GM23338 (cell line): ENCODE data around the gene CPNE6. TPM values are rescaled to one million over a fixed set of nuclear protein-coding genes. Genes with fewer than 3 reads are reported as not detected.

ENCODE experiments used
- ATAC-seq: fragments of 200-7000 bp; cut with Tn5 transposase; 3 replicates; pipeline ENCODE4 v1.9.1; 2020
- DNase-seq: peaks from one replicate; pipeline ENCODE4 v3.0.0-alpha.2; 2015; ENCODE audit warnings: low spot score
- H2AFZ ChIP-seq: fragments of 200-600 bp; sonication (generic); 2 replicates; pipeline ENCODE4 v1.8.0; 2016; ENCODE audit warnings: antibody characterized with exemption, mild to moderate bottlenecking, moderate library complexity
- H3F3A ChIP-seq: fragments of 200-600 bp; sonication (generic); replicated peaks from 2 replicates; pipeline ENCODE4 v1.8.0; 2017; ENCODE audit warnings: antibody characterized with exemption, mixed run types, low read depth
- H3K27ac ChIP-seq: fragments of 200-600 bp; sonication (generic); 2 replicates; pipeline ENCODE4 v1.6.1; 2016; ENCODE audit warnings: low read depth
- H3K27me3 ChIP-seq: fragments of 200-600 bp; sonication (generic); 2 replicates; pipeline ENCODE4 v1.8.0; 2016; ENCODE audit warnings: mild to moderate bottlenecking, mixed run types, moderate library complexity; ENCODE audit not compliant: insufficient read depth
- H3K36me3 ChIP-seq: fragments of 200-600 bp; sonication (generic); 2 replicates; pipeline ENCODE4 v1.8.0; 2016; ENCODE audit warnings: mild to moderate bottlenecking; ENCODE audit not compliant: insufficient read depth
- H3K4me1 ChIP-seq: fragments of 200-600 bp; sonication (generic); 2 replicates; pipeline ENCODE4 v1.8.0; 2016; ENCODE audit warnings: mild to moderate bottlenecking, moderate library complexity; ENCODE audit not compliant: insufficient read depth
- H3K4me2 ChIP-seq: fragments of 200-600 bp; sonication (generic); 2 replicates; pipeline ENCODE4 v1.7.1; 2017; ENCODE audit warnings: mixed run types
- H3K4me3 ChIP-seq: fragments of 200-600 bp; sonication (generic); 2 replicates; pipeline ENCODE4 v1.6.1; 2016; ENCODE audit warnings: mixed run types
- H3K79me2 ChIP-seq: fragments of 200-600 bp; sonication (generic); replicated peaks from 2 replicates; pipeline ENCODE4 v1.8.0; 2017; ENCODE audit warnings: mild to moderate bottlenecking; ENCODE audit not compliant: insufficient read depth
- H3K9me2 ChIP-seq: fragments of 200-600 bp; sonication (generic); 2 replicates; pipeline ENCODE4 v1.8.0; 2017; ENCODE audit not compliant: insufficient read depth
- H4K20me1 ChIP-seq: fragments of 200-600 bp; sonication (generic); replicated peaks from 2 replicates; pipeline ENCODE4 v1.8.0; 2017; ENCODE audit warnings: mild to moderate bottlenecking; ENCODE audit not compliant: insufficient read depth
- H3K27ac Mint-ChIP-seq: 2 replicates; pipeline ENCODE4 v1.8.0; 2020; ENCODE audit warnings: inconsistent platforms, mild to moderate bottlenecking, moderate library complexity, mixed read lengths
- H3K27me3 Mint-ChIP-seq: 3 replicates; pipeline ENCODE4 v1.8.0; 2022; ENCODE audit warnings: low read depth, mild to moderate bottlenecking, moderate library complexity, mixed read lengths, inconsistent platforms; ENCODE audit not compliant: insufficient read depth, poor library complexity
- H3K36me3 Mint-ChIP-seq: 3 replicates; pipeline ENCODE4 v1.8.0; 2021; ENCODE audit warnings: low read depth, mild to moderate bottlenecking, inconsistent platforms, moderate library complexity, mixed read lengths
- H3K4me1 Mint-ChIP-seq: 3 replicates; pipeline ENCODE4 v1.8.0; 2020; ENCODE audit warnings: mild to moderate bottlenecking, inconsistent platforms, mixed read lengths
- H3K4me3 Mint-ChIP-seq: 3 replicates; pipeline ENCODE4 v1.8.0; 2021; ENCODE audit warnings: moderate library complexity, mild to moderate bottlenecking, inconsistent platforms, mixed read lengths
- H3K9me3 Mint-ChIP-seq: 3 replicates; pipeline ENCODE4 v1.8.0; 2020; ENCODE audit warnings: moderate library complexity, mild to moderate bottlenecking, inconsistent platforms, mixed read lengths
- CREB1 ChIP-seq: fragments of 250-450 bp; sonication (Bioruptor Pico); IDR thresholded peaks from 2 replicates; pipeline ENCODE4 v1.5.0; 2020; ENCODE audit warnings: low read depth, mild to moderate bottlenecking, moderate library complexity
- EZH2 ChIP-seq: fragments of 200-600 bp; sonication (generic); IDR thresholded peaks from one replicate; pipeline ENCODE4 v1.8.0; 2017; ENCODE audit warnings: antibody characterized with exemption, mild to moderate bottlenecking, low read depth; ENCODE audit not compliant: unreplicated experiment
- EZH2phosphoT487 ChIP-seq: fragments of 200-600 bp; sonication (generic); IDR thresholded peaks from one replicate; pipeline ENCODE4 v1.8.1; 2018; ENCODE audit warnings: antibody characterized with exemption; ENCODE audit not compliant: unreplicated experiment
- JUNB ChIP-seq: IDR thresholded peaks from one replicate; pipeline ENCODE4 v1.6.1; 2016; ENCODE audit warnings: antibody characterized with exemption; ENCODE audit not compliant: unreplicated experiment
- POLR2AphosphoS5 ChIP-seq: IDR thresholded peaks from 2 replicates; pipeline ENCODE4 v1.6.1; 2016; ENCODE audit warnings: antibody characterized with exemption, low read depth
- STAT1 ChIP-seq: IDR thresholded peaks from one replicate; pipeline ENCODE4 v1.6.1; 2016; ENCODE audit warnings: antibody characterized with exemption; ENCODE audit not compliant: unreplicated experiment
- ZNF114 ChIP-seq: fragments of 250-450 bp; sonication (Bioruptor Pico); IDR thresholded peaks from 2 replicates; pipeline ENCODE4 v1.5.0; 2020; ENCODE audit warnings: mild to moderate bottlenecking, moderate library complexity
- ZNF331 ChIP-seq: fragments of 250-450 bp; sonication (Bioruptor Pico); IDR thresholded peaks from 2 replicates; pipeline ENCODE4 v1.5.0; 2020; ENCODE audit warnings: low read depth, mild to moderate bottlenecking, moderate library complexity
- polyA plus RNA-seq: library from polyadenylated mRNA; unstranded; fragments of >200 nt; fragmentation: Nextera tagmentation; extraction: Ambion mirVana; gene quantifications from 2 replicates; pipeline ENCODE4 v1.2.1, GENCODE V29; 2016
- total RNA-seq: library from RNA; depleted of rRNA; stranded (reverse); fragments of >200 nt; shearing (Covaris generic); gene quantifications from 2 replicates; pipeline ENCODE4 v1.2.3, GENCODE V29; 2014
- TF ChIP-seq, protein P1 (sequence below): IDR thresholded peaks from one replicate; pipeline ENCODE4 v1.6.1; 2018; ENCODE audit warnings: antibody characterized with exemption; ENCODE audit not compliant: unreplicated experiment
- TF ChIP-seq, protein P2 (sequence below), 2 experiments: fragments of 200-600 bp in 1 of 2; sonication (generic) in 1 of 2; conservative IDR thresholded peaks; 2 replicates each; pipeline versions ENCODE4 v1.5.1 to v1.6.1; 2016 to 2017; ENCODE audit warnings: antibody characterized with exemption in 2 of 2, low read depth in 2 of 2, mild to moderate bottlenecking in 2 of 2, moderate library complexity in 1 of 2
- TF ChIP-seq, protein P3 (sequence below): fragments of 250-450 bp; sonication (Bioruptor Pico); IDR thresholded peaks from 2 replicates; pipeline ENCODE4 v1.5.0; 2020; ENCODE audit warnings: mild to moderate bottlenecking, moderate library complexity
- TF ChIP-seq, protein P4 (sequence below): IDR thresholded peaks from 2 replicates; pipeline ENCODE4 v1.6.1; 2016; ENCODE audit warnings: antibody characterized with exemption

Gene CPNE6
- total and polyA plus RNA-seq, 2 experiments from 2014 or later, result 0.16 TPM; not detected in 1

DNA sequence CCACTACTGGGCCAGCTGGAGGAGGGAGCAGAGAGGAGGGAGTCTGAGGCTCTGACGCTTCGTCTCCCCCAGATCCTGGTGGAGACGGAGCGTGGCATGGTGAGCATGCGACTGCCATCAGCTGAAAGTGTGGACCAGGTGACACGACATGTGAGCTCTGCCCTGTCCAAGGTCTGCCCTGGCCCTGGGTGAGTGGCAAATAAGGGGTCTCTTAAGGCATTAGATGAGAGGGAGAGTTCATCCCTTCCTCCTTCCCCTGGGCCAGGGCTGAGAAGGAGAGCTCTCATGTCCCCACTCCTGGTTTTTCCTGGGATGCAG, 17.1 kb upstream of the CPNE6 start:
- Mint-ChIP-seq H3K4me3 (no peak overlapping the region), H3K36me3 (peaks cover 22% of the 10 kb centered on the region), H3K27me3 (peaks cover 21% of the 10 kb centered on the region), H3K4me1 (peaks cover 29% of the 10 kb centered on the region), H3K9me3 (no peaks in the 10 kb centered on the region; the same call in 2 of the 3 replicates), H3K27ac (no peak overlapping the region)
- Histone ChIP-seq H3K27me3 (no peaks in the 10 kb centered on the region), H3K79me2 (no peaks in the 10 kb centered on the region), H3K9me2 (no peaks in the 10 kb centered on the region), H4K20me1 (no peaks in the 10 kb centered on the region), H3K27ac (no peak overlapping the region), H3K4me1 (peaks cover 9% of the 10 kb centered on the region; the same call in 1 of the 2 replicates), H3K4me2 (no peak overlapping the region), H3K36me3 (no peaks in the 10 kb centered on the region), H3K4me3 (no peak overlapping the region), H2AFZ (no peak overlapping the region), H3F3A (0 out of 2 replicates have a peak, but pooled peaks cover 4% of the 10 kb centered on the region)
- DNase-seq (no peak), ATAC-seq (no peak)
- no peak for TF ChIP-seq EZH2phosphoT487
- TF ChIP-seq CREB1, result no peak
- TF ChIP-seq, protein P1, sequence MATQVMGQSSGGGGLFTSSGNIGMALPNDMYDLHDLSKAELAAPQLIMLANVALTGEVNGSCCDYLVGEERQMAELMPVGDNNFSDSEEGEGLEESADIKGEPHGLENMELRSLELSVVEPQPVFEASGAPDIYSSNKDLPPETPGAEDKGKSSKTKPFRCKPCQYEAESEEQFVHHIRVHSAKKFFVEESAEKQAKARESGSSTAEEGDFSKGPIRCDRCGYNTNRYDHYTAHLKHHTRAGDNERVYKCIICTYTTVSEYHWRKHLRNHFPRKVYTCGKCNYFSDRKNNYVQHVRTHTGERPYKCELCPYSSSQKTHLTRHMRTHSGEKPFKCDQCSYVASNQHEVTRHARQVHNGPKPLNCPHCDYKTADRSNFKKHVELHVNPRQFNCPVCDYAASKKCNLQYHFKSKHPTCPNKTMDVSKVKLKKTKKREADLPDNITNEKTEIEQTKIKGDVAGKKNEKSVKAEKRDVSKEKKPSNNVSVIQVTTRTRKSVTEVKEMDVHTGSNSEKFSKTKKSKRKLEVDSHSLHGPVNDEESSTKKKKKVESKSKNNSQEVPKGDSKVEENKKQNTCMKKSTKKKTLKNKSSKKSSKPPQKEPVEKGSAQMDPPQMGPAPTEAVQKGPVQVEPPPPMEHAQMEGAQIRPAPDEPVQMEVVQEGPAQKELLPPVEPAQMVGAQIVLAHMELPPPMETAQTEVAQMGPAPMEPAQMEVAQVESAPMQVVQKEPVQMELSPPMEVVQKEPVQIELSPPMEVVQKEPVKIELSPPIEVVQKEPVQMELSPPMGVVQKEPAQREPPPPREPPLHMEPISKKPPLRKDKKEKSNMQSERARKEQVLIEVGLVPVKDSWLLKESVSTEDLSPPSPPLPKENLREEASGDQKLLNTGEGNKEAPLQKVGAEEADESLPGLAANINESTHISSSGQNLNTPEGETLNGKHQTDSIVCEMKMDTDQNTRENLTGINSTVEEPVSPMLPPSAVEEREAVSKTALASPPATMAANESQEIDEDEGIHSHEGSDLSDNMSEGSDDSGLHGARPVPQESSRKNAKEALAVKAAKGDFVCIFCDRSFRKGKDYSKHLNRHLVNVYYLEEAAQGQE, result no peak
- TF ChIP-seq ZNF331, result no peak
- TF ChIP-seq, protein P2, sequence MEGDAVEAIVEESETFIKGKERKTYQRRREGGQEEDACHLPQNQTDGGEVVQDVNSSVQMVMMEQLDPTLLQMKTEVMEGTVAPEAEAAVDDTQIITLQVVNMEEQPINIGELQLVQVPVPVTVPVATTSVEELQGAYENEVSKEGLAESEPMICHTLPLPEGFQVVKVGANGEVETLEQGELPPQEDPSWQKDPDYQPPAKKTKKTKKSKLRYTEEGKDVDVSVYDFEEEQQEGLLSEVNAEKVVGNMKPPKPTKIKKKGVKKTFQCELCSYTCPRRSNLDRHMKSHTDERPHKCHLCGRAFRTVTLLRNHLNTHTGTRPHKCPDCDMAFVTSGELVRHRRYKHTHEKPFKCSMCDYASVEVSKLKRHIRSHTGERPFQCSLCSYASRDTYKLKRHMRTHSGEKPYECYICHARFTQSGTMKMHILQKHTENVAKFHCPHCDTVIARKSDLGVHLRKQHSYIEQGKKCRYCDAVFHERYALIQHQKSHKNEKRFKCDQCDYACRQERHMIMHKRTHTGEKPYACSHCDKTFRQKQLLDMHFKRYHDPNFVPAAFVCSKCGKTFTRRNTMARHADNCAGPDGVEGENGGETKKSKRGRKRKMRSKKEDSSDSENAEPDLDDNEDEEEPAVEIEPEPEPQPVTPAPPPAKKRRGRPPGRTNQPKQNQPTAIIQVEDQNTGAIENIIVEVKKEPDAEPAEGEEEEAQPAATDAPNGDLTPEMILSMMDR (conservative IDR thresholded peaks at IDR 0.05; ENCODE audit: low read depth in 2 of 2), result no peak
- TF ChIP-seq POLR2AphosphoS5, result no peak
- TF ChIP-seq, protein P3, sequence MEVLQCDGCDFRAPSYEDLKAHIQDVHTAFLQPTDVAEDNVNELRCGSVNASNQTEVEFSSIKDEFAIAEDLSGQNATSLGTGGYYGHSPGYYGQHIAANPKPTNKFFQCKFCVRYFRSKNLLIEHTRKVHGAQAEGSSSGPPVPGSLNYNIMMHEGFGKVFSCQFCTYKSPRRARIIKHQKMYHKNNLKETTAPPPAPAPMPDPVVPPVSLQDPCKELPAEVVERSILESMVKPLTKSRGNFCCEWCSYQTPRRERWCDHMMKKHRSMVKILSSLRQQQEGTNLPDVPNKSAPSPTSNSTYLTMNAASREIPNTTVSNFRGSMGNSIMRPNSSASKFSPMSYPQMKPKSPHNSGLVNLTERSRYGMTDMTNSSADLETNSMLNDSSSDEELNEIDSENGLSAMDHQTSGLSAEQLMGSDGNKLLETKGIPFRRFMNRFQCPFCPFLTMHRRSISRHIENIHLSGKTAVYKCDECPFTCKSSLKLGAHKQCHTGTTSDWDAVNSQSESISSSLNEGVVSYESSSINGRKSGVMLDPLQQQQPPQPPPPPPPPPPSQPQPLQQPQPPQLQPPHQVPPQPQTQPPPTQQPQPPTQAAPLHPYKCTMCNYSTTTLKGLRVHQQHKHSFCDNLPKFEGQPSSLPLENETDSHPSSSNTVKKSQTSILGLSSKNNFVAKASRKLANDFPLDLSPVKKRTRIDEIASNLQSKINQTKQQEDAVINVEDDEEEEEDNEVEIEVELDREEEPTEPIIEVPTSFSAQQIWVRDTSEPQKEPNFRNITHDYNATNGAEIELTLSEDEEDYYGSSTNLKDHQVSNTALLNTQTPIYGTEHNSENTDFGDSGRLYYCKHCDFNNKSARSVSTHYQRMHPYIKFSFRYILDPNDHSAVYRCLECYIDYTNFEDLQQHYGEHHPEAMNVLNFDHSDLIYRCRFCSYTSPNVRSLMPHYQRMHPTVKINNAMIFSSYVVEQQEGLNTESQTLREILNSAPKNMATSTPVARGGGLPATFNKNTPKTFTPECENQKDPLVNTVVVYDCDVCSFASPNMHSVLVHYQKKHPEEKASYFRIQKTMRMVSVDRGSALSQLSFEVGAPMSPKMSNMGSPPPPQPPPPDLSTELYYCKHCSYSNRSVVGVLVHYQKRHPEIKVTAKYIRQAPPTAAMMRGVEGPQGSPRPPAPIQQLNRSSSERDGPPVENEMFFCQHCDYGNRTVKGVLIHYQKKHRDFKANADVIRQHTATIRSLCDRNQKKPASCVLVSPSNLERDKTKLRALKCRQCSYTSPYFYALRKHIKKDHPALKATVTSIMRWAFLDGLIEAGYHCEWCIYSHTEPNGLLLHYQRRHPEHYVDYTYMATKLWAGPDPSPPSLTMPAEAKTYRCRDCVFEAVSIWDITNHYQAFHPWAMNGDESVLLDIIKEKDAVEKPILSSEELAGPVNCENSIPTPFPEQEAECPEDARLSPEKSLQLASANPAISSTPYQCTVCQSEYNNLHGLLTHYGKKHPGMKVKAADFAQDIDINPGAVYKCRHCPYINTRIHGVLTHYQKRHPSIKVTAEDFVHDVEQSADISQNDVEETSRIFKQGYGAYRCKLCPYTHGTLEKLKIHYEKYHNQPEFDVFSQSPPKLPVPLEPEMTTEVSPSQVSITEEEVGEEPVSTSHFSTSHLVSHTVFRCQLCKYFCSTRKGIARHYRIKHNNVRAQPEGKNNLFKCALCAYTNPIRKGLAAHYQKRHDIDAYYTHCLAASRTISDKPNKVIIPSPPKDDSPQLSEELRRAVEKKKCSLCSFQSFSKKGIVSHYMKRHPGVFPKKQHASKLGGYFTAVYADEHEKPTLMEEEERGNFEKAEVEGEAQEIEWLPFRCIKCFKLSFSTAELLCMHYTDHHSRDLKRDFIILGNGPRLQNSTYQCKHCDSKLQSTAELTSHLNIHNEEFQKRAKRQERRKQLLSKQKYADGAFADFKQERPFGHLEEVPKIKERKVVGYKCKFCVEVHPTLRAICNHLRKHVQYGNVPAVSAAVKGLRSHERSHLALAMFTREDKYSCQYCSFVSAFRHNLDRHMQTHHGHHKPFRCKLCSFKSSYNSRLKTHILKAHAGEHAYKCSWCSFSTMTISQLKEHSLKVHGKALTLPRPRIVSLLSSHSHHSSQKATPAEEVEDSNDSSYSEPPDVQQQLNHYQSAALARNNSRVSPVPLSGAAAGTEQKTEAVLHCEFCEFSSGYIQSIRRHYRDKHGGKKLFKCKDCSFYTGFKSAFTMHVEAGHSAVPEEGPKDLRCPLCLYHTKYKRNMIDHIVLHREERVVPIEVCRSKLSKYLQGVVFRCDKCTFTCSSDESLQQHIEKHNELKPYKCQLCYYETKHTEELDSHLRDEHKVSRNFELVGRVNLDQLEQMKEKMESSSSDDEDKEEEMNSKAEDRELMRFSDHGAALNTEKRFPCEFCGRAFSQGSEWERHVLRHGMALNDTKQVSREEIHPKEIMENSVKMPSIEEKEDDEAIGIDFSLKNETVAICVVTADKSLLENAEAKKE, result no peak
- TF ChIP-seq JUNB, result no peak
- TF ChIP-seq STAT1, result no peak
- TF ChIP-seq EZH2, result no peak
- TF ChIP-seq ZNF114 (CRISPR knock-in tag), result no peak
- TF ChIP-seq, protein P4, sequence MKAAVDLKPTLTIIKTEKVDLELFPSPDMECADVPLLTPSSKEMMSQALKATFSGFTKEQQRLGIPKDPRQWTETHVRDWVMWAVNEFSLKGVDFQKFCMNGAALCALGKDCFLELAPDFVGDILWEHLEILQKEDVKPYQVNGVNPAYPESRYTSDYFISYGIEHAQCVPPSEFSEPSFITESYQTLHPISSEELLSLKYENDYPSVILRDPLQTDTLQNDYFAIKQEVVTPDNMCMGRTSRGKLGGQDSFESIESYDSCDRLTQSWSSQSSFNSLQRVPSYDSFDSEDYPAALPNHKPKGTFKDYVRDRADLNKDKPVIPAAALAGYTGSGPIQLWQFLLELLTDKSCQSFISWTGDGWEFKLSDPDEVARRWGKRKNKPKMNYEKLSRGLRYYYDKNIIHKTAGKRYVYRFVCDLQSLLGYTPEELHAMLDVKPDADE, result no peak
